ENCODE data around the gene LMO1. TPM values are rescaled to one million over a fixed set of nuclear protein-coding genes. Genes with fewer than 3 reads are reported as not detected.
A peak's percentile ranks its signal among the peaks of the same experiment; 100 is the strongest.

Gene LMO1
- total RNA-seq, 1 donor from 2014 or later, result 0.43 TPM

DNA sequence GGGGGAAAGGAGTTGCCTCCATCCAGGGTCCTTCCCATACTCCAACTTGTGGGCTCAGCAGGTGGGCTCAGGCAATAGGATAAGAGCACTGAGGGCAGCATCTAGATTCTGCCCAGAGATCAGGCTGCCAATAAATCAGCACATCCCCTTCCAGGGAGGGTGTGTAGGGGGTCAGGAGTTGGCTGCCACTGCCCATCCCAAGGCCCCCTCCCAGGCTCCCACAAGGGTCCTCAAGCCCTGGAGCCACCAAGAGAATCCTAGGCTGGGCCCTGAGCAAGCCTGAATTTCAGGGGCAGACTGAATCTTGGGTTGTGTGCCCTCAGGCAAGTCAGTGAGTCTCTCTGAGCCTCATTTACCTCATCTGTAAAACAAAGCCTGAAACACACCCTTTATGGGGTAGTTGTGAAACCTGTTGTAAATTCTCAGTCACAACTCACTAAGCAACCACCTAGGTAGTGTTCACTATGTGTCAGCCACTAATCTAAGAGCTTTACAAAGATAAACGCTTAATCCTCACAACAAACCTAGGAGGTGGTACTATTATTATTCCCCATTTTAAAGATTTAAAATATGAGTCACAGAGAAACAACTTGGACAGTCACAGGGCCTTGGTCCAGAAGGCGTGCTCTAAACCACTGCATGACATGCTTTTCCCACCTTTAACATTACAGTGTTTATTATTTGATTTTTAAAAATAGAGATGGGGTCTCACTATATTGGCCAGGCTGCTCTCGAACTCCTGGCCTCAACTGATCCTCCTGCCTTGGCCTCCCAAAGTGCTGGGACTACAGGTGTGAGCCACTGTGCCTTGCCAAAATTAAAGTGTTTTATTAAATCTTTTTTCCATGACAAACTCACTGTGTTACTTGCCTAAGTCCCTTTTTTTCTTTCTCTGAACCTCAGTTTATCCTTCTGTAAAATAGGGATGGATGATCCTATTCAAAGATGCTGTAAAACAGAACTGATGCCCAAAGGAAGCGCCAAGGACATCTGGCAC is 36.2 kb downstream of the LMO1 start:
- Mint-ChIP-seq H3K27me3 (peaks cover 18% of the 10 kb centered on the region), H3K9me3 (ENCODE audit: low read depth) (no peaks in the 10 kb centered on the region), H3K4me1 (ENCODE audit: low read depth) (no peaks in the 10 kb centered on the region), H3K27ac (no peak overlapping the region), H3K36me3 (ENCODE audit: insufficient read depth) (no peaks in the 10 kb centered on the region), H3K4me3 (ENCODE audit: low read depth) (no peak overlapping the region)
- DNase-seq (ENCODE audit: low spot score, unreplicated experiment), result no peak
- TF ChIP-seq, protein P1, sequence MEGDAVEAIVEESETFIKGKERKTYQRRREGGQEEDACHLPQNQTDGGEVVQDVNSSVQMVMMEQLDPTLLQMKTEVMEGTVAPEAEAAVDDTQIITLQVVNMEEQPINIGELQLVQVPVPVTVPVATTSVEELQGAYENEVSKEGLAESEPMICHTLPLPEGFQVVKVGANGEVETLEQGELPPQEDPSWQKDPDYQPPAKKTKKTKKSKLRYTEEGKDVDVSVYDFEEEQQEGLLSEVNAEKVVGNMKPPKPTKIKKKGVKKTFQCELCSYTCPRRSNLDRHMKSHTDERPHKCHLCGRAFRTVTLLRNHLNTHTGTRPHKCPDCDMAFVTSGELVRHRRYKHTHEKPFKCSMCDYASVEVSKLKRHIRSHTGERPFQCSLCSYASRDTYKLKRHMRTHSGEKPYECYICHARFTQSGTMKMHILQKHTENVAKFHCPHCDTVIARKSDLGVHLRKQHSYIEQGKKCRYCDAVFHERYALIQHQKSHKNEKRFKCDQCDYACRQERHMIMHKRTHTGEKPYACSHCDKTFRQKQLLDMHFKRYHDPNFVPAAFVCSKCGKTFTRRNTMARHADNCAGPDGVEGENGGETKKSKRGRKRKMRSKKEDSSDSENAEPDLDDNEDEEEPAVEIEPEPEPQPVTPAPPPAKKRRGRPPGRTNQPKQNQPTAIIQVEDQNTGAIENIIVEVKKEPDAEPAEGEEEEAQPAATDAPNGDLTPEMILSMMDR (IDR thresholded peaks at IDR 0.05; ENCODE audit: unreplicated experiment), result no peak

DNA sequence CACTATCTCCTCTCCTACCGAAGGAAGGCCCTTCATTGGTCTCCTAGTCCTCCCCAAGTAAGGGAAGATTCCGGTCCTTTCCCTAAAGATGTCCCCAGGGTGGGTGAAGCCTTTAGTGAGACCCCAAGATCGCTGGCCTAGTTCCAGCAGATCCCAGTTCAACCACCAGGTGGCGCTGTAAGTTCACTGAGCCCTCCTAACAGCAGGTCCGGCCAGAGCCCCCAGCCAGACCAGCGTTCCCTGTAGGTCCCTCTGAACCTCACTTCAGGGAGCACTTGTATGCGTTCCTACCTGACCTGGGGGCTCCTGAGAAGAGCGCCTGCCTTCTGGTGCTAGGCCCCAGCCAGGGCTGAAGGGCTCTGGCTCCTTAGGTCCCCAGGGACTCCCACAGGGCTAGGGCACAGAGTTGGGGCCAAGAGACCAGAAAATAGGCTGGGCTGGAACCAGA is 38.1 kb downstream of the LMO1 start:
- Mint-ChIP-seq H3K36me3 (ENCODE audit: insufficient read depth) (no peaks in the 10 kb centered on the region), H3K27ac (no peak overlapping the region), H3K9me3 (ENCODE audit: low read depth) (no peaks in the 10 kb centered on the region), H3K4me3 (ENCODE audit: low read depth) (no peak overlapping the region), H3K4me1 (ENCODE audit: low read depth) (no peaks in the 10 kb centered on the region), H3K27me3 (peaks cover 15% of the 10 kb centered on the region)
- DNase-seq (ENCODE audit: low spot score, unreplicated experiment), result peak; percentile 86
- TF ChIP-seq, protein P1 (IDR thresholded peaks at IDR 0.05; ENCODE audit: unreplicated experiment), result peak; percentile 98

DNA sequence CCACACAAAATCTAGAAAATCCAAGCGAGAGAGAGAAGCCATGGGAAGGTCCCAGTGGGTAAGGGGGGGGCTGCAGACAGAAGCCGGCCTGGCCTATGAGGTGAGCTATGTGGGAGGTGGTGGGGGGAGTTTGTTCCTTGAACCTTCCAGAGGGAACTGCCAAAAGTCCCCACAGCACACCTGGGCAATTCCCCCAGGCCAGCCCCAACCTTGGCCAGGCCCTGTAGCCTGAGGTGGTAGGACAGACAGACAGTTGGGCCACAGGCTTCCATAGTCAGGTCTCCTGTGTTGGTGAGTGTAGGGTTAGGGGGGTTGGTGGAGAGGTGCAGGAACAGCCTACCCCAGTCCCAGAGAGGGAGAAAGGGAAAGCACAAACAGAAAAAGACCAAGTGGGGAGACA is 39.0 kb downstream of the LMO1 start:
- TF ChIP-seq, protein P1 (IDR thresholded peaks at IDR 0.05; ENCODE audit: unreplicated experiment), result no peak
- no peaks in the 10 kb centered on the region for H3K4me1 Mint-ChIP-seq (ENCODE audit: low read depth)

DNA sequence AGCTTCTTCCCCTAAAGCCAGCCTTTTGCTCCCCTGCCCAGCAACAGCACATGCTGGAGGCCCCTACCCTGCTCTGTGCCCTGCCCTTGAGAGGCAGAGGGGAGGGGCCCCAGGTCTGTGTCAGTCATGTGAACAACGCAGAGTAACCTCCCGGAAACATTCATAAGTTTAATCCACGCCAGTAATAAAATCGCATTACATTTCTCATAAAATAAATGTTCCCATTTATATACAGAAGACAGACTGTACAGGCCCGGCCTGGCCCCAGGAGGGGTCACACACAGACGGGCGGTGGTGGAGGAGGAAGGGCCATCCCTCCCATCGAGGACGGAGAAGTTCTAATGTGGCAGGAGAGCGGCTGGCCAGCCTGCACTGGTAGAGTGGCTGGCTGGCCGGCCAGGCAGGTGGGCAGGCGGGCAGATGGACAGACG is 39.5 kb downstream of the LMO1 start:
- H3K36me3 Mint-ChIP-seq (ENCODE audit: insufficient read depth), result no peaks in the 10 kb centered on the region
- DNase-seq (ENCODE audit: low spot score, unreplicated experiment), result no peak
- H3K27ac Mint-ChIP-seq, result no peak overlapping the region
- no peak overlapping the region for H3K4me3 Mint-ChIP-seq (ENCODE audit: low read depth)
- peaks cover 14% of the 10 kb centered on the region for H3K27me3 Mint-ChIP-seq
- no peaks in the 10 kb centered on the region for H3K9me3 Mint-ChIP-seq (ENCODE audit: low read depth)
- H3K4me1 Mint-ChIP-seq (ENCODE audit: low read depth), result no peaks in the 10 kb centered on the region
- TF ChIP-seq, protein P1 (IDR thresholded peaks at IDR 0.05; ENCODE audit: unreplicated experiment), result no peak

More for the DNA sequence above, 39.0 kb downstream of the LMO1 start:
- Mint-ChIP-seq H3K27me3 (peaks cover 14% of the 10 kb centered on the region), H3K36me3 (ENCODE audit: insufficient read depth) (no peaks in the 10 kb centered on the region), H3K27ac (no peak overlapping the region), H3K9me3 (ENCODE audit: low read depth) (no peaks in the 10 kb centered on the region), H3K4me3 (ENCODE audit: low read depth) (no peak overlapping the region)
- no peak for DNase-seq (ENCODE audit: low spot score, unreplicated experiment)

DNA sequence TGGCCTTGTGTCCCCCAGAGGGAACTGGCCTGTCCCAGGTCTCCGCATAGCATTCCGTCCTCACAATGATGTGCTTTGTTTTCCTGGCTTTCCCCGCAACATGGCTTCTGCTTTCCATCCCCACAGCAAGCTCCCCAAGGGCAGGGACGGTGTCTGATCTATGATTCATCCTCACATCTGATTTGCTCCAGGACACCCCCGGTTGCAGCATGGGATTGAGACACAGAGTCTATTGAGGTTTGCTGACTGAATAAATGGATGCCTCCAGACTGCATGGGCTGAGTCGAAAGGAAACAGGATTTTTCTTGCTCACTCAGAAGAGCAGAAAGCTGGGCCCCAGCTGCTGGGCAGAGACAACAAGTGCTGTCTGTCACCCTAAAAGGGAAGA is 40.2 kb downstream of the LMO1 start:
- DNase-seq (ENCODE audit: low spot score, unreplicated experiment), result no peak
- TF ChIP-seq, protein P1 (IDR thresholded peaks at IDR 0.05; ENCODE audit: unreplicated experiment), result no peak
- peaks cover 14% of the 10 kb centered on the region for H3K27me3 Mint-ChIP-seq
- H3K9me3 Mint-ChIP-seq (ENCODE audit: low read depth), result no peaks in the 10 kb centered on the region
- H3K4me3 Mint-ChIP-seq (ENCODE audit: low read depth), result no peak overlapping the region
- H3K4me1 Mint-ChIP-seq (ENCODE audit: low read depth), result no peaks in the 10 kb centered on the region
- H3K36me3 Mint-ChIP-seq (ENCODE audit: insufficient read depth), result no peaks in the 10 kb centered on the region
- H3K27ac Mint-ChIP-seq, result no peak overlapping the region

Data from progenitor cell of endocrine pancreas (in vitro differentiated cells).